WTC11 (cell line): ENCODE data around the gene BET1L. TPM values are rescaled to one million over a fixed set of nuclear protein-coding genes. Genes with fewer than 3 reads are reported as not detected.

ENCODE experiments used
- ATAC-seq: fragments of 200-7000 bp; cut with Tn5 transposase; 2 replicates; pipeline ENCODE4 v1.10.0; 2021; ENCODE audit warnings: mild to moderate bottlenecking, moderate library complexity
- CTCF ChIA-PET: fragments of 300-600 bp; sonication (Branson Sonifier 250); formaldehyde crosslinking; loops from one replicate; lab custom pipeline; 2021; ENCODE audit warnings: antibody characterized with exemption; lab: Charles Lee
- POLR2A ChIA-PET: fragments of 350-600 bp; sonication (Branson Sonifier 250); formaldehyde crosslinking; loops from one replicate; lab custom pipeline; 2021; ENCODE audit warnings: antibody characterized with exemption; lab: Charles Lee
- DNase-seq: peaks from one replicate; pipeline ENCODE4 v3.0.0; 2021; ENCODE audit warnings: low spot score
- H3K27ac Mint-ChIP-seq: 2 replicates; pipeline ENCODE4 v1.8.0; 2021; ENCODE audit warnings: mixed read lengths
- H3K27me3 Mint-ChIP-seq: 2 replicates; pipeline ENCODE4 v1.8.0; 2021; ENCODE audit warnings: low read depth, mild to moderate bottlenecking, moderate library complexity, mixed read lengths
- H3K36me3 Mint-ChIP-seq: 2 replicates; pipeline ENCODE4 v1.8.0; 2021; ENCODE audit warnings: mixed read lengths
- H3K4me1 Mint-ChIP-seq: 2 replicates; pipeline ENCODE4 v1.8.0; 2022; ENCODE audit warnings: mixed read lengths
- H3K4me3 Mint-ChIP-seq: 2 replicates; pipeline ENCODE4 v1.8.0; 2021; ENCODE audit warnings: mild to moderate bottlenecking, moderate library complexity, mixed read lengths
- H3K9me3 Mint-ChIP-seq: 2 replicates; pipeline ENCODE4 v1.8.0; 2021; ENCODE audit warnings: mixed read lengths
- ATF2 ChIP-seq: sonication (generic); formaldehyde crosslinking; IDR thresholded peaks from 2 replicates; pipeline ENCODE4 v1.8.1; 2022; ENCODE audit warnings: low read depth, missing genetic modification reagents, borderline replicate concordance
- ATF3 ChIP-seq: sonication (generic); formaldehyde crosslinking; conservative IDR thresholded peaks from 2 replicates; pipeline ENCODE4 v1.8.1; 2022; ENCODE audit warnings: mild to moderate bottlenecking, missing genetic modification reagents
- CBFB ChIP-seq: sonication (generic); formaldehyde crosslinking; IDR thresholded peaks from 2 replicates; pipeline ENCODE4 v1.8.1; 2022; ENCODE audit warnings: mild to moderate bottlenecking, low read depth, missing genetic modification reagents
- CREB1 ChIP-seq: sonication (generic); formaldehyde crosslinking; IDR thresholded peaks from 2 replicates; pipeline ENCODE4 v1.8.0; 2023; ENCODE audit warnings: mild to moderate bottlenecking, missing genetic modification reagents
- CREM ChIP-seq: sonication (generic); formaldehyde crosslinking; IDR thresholded peaks from 2 replicates; pipeline ENCODE4 v1.8.1; 2022; ENCODE audit warnings: mild to moderate bottlenecking, missing genetic modification reagents, moderate library complexity
- E2F1 ChIP-seq: sonication (generic); formaldehyde crosslinking; IDR thresholded peaks from 2 replicates; pipeline ENCODE4 v1.8.0; 2022; ENCODE audit warnings: mild to moderate bottlenecking, missing genetic modification reagents
- EMX1 ChIP-seq: fragments of 250-450 bp; sonication (Bioruptor Pico); IDR thresholded peaks from 2 replicates; pipeline ENCODE4 v1.8.0; 2021; ENCODE audit warnings: mild to moderate bottlenecking
- FOXP1 ChIP-seq: sonication (generic); formaldehyde crosslinking; IDR thresholded peaks from 2 replicates; pipeline ENCODE4 v1.8.0; 2022; ENCODE audit warnings: missing genetic modification reagents, mild to moderate bottlenecking, moderate library complexity, borderline replicate concordance
- GRHL2 ChIP-seq: fragments of 250-450 bp; sonication (Bioruptor Pico); IDR thresholded peaks from 2 replicates; pipeline ENCODE4 v1.8.0; 2022; ENCODE audit warnings: mild to moderate bottlenecking, moderate library complexity; ENCODE audit not compliant: insufficient replicate concordance, severe bottlenecking
- MYBL2 ChIP-seq: sonication (generic); formaldehyde crosslinking; IDR thresholded peaks from 2 replicates; pipeline ENCODE4 v1.8.1; 2023; ENCODE audit warnings: mild to moderate bottlenecking, moderate library complexity, missing genetic modification reagents
- NFE2L1 ChIP-seq: sonication (generic); formaldehyde crosslinking; IDR thresholded peaks from 2 replicates; pipeline ENCODE4 v1.8.1; 2023; ENCODE audit warnings: missing genetic modification reagents
- NR2C2 ChIP-seq: sonication (generic); formaldehyde crosslinking; IDR thresholded peaks from 2 replicates; pipeline ENCODE4 v1.8.0; 2022; ENCODE audit warnings: mild to moderate bottlenecking, missing genetic modification reagents
- RELA ChIP-seq: sonication (generic); formaldehyde crosslinking; IDR thresholded peaks from 2 replicates; pipeline ENCODE4 v1.8.1; 2022; ENCODE audit warnings: missing genetic modification reagents, mild to moderate bottlenecking, borderline replicate concordance
- SMAD4 ChIP-seq: sonication (generic); formaldehyde crosslinking; IDR thresholded peaks from 2 replicates; pipeline ENCODE4 v1.8.0; 2022; ENCODE audit warnings: mild to moderate bottlenecking, missing genetic modification reagents
- ZNF121 ChIP-seq: sonication (generic); formaldehyde crosslinking; IDR thresholded peaks from 2 replicates; pipeline ENCODE4 v1.8.0; 2023; ENCODE audit warnings: missing genetic modification reagents
- ZNF317 ChIP-seq: sonication (generic); formaldehyde crosslinking; IDR thresholded peaks from 2 replicates; pipeline ENCODE4 v1.8.1; 2023; ENCODE audit warnings: low read depth, mild to moderate bottlenecking, moderate library complexity, missing genetic modification reagents, borderline replicate concordance
- ZNF423 ChIP-seq: fragments of 250-450 bp; sonication (Bioruptor Pico); IDR thresholded peaks from 2 replicates; pipeline ENCODE4 v2.1.2; 2022; ENCODE audit warnings: mild to moderate bottlenecking, moderate library complexity
- ZNF512 ChIP-seq: sonication (generic); formaldehyde crosslinking; IDR thresholded peaks from 2 replicates; pipeline ENCODE4 v1.8.1; 2022; ENCODE audit warnings: missing genetic modification reagents, borderline replicate concordance
- total RNA-seq: library from RNA; stranded (reverse); gene quantifications from 3 replicates; pipeline ENCODE4 v1.2.3, GENCODE V29; 2021
- TF ChIP-seq, protein P1 (sequence below): fragments of 250-450 bp; sonication (Bioruptor Pico); IDR thresholded peaks from 2 replicates; pipeline ENCODE4 v1.9.0; 2021; ENCODE audit warnings: moderate library complexity, mild to moderate bottlenecking, inconsistent platforms, borderline replicate concordance
- TF ChIP-seq, protein P2 (sequence below): sonication (generic); formaldehyde crosslinking; IDR thresholded peaks from 2 replicates; pipeline ENCODE4 v1.8.1; 2023; ENCODE audit warnings: mild to moderate bottlenecking, missing genetic modification reagents, moderate library complexity

BET1L gene
- total RNA-seq, 1 experiment from 2014 or later, result 51.4 TPM

DNA sequence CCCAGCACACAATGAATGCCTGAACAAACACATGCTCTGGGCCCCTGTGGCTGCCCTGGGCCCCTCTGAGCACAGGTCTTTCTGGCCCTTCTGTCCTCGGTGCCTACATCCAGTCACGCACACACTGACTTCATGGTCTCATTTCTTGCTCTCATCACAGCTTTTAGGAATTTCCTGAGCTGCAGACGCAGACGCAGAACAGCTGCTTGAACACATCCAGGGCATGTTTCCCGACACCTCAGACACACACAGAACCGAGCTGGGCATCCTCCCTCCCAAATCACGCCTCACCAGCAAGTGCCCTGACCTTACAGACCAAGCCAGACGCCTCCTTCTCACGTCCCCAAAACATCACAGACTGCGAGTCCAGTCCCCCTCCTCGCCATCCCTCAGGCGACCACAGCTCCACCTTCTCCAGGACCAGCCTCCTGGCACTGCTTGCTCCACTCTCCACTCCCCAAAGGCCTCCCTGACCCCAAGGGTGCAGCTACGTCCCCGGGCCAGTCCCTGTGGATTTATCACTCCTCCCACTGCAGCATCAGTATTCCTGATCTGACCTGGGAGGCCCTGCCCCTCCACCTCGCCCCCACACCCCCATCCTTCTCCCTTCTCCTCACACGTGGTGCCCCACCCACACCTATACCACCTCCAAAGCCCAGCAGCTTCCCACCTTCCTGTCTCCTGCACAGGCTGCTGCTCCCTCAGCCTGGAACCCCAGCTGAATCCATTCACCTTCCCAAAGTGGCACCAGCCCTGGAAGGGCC, 16.0 kb upstream of the BET1L start:
- no peak overlapping the region for H3K4me3 Mint-ChIP-seq
- H3K36me3 Mint-ChIP-seq, result no peaks in the 10 kb centered on the region
- no peak overlapping the region for H3K27ac Mint-ChIP-seq
- H3K9me3 Mint-ChIP-seq, result no peaks in the 10 kb centered on the region
- ATAC-seq (no peak), DNase-seq (no peak)
- H3K4me1 Mint-ChIP-seq, result no peaks in the 10 kb centered on the region
- ChIA-PET CTCF (no interaction called here), POLR2A (no interaction called here)
- TF ChIP-seq ZNF512 (CRISPR knock-in tag) (no peak), RELA (CRISPR knock-in tag) (no peak), GRHL2 (CRISPR knock-in tag) (no peak), ATF3 (CRISPR knock-in tag) (no peak), NFE2L1 (CRISPR knock-in tag) (no peak), CREM (CRISPR knock-in tag) (no peak), FOXP1 (CRISPR knock-in tag) (no peak), ZNF317 (CRISPR knock-in tag) (no peak), NR2C2 (CRISPR knock-in tag) (no peak), E2F1 (CRISPR knock-in tag) (no peak), ZNF423 (CRISPR knock-in tag) (no peak), SMAD4 (CRISPR knock-in tag) (no peak), CREB1 (CRISPR knock-in tag) (no peak), ATF2 (CRISPR knock-in tag) (no peak), CBFB (CRISPR knock-in tag) (no peak), ZNF121 (CRISPR knock-in tag) (no peak), MYBL2 (CRISPR knock-in tag) (no peak), EMX1 (no peak)
- TF ChIP-seq, protein P1, sequence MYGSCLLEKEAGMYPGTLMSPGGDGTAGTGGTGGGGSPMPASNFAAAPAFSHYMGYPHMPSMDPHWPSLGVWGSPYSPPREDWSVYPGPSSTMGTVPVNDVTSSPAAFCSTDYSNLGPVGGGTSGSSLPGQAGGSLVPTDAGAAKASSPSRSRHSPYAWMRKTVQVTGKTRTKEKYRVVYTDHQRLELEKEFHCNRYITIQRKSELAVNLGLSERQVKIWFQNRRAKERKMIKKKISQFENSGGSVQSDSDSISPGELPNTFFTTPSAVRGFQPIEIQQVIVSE (CRISPR knock-in tag), result no peak
- TF ChIP-seq, protein P2, sequence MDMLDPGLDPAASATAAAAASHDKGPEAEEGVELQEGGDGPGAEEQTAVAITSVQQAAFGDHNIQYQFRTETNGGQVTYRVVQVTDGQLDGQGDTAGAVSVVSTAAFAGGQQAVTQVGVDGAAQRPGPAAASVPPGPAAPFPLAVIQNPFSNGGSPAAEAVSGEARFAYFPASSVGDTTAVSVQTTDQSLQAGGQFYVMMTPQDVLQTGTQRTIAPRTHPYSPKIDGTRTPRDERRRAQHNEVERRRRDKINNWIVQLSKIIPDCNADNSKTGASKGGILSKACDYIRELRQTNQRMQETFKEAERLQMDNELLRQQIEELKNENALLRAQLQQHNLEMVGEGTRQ (CRISPR knock-in tag), result no peak
- H3K27me3 Mint-ChIP-seq, result no peaks in the 10 kb centered on the region
